Measurements from ENCODE around the gene PLCXD1.
"Not testable (repeated sequence)": the region's sequence is repeated elsewhere in the genome, so short reads cannot be mapped to it uniquely, and the experiment has no call there.

Gene PLCXD1

GRCh38 chrX:292900-293897, 12.0 kb downstream of the PLCXD1 start:
- DNase-seq (ENCODE audit: low read depth): no peak

GRCh38 chrX:295136-295535, 14.0 kb downstream of the PLCXD1 start:
- DNase-seq (ENCODE audit: low read depth): no peak

- DNase-seq (ENCODE audit: low read depth): no peak
These were observed 17.8 kb downstream of the PLCXD1 start for GRCh38 chrX:298993-299392.

- no peak for DNase-seq (ENCODE audit: low read depth)
These were observed 19.2 kb downstream of the PLCXD1 start for GRCh38 chrX:300334-300733.

GRCh38 chrX:302975-303374, 21.8 kb downstream of the PLCXD1 start:
- DNase-seq (ENCODE audit: low read depth): no peak

- DNase-seq (ENCODE audit: low read depth): not testable (repeated sequence)
These were observed 24.8 kb downstream of the PLCXD1 start for GRCh38 chrX:305781-306613.

GRCh38 chrX:306614-307251, 25.6 kb downstream of the PLCXD1 start:
- not testable (repeated sequence) for DNase-seq (ENCODE audit: low read depth)

- DNase-seq (ENCODE audit: low read depth): no peak
These were observed 26.3 kb downstream of the PLCXD1 start for GRCh38 chrX:307261-308111.

GRCh38 chrX:308821-309520, 27.8 kb downstream of the PLCXD1 start:
- DNase-seq (ENCODE audit: low read depth): no peak

GRCh38 chrX:310621-311155, 29.5 kb downstream of the PLCXD1 start:
- no peak for DNase-seq (ENCODE audit: low read depth)

GRCh38 chrX:311156-312129, 30.3 kb downstream of the PLCXD1 start:
- DNase-seq (ENCODE audit: low read depth): no peak

- DNase-seq (ENCODE audit: low read depth): no peak
These were observed 31.6 kb downstream of the PLCXD1 start for GRCh38 chrX:312621-313331.

- DNase-seq (ENCODE audit: low read depth): no peak
These were observed 32.4 kb downstream of the PLCXD1 start for GRCh38 chrX:313546-313945.

- no peak for DNase-seq (ENCODE audit: low read depth)
These were observed 32.9 kb downstream of the PLCXD1 start for GRCh38 chrX:314049-314448.

GRCh38 chrX:314781-315595, 33.8 kb downstream of the PLCXD1 start:
- no peak for DNase-seq (ENCODE audit: low read depth)

- no peak for DNase-seq (ENCODE audit: low read depth)
These were observed 35.5 kb downstream of the PLCXD1 start for GRCh38 chrX:316351-317325.

All from ELR (cell line).